Vagina (tissue), 2 donors: Measurements from ENCODE around the gene PLCB3. TPM values are rescaled to one million over a fixed set of nuclear protein-coding genes. Genes with fewer than 3 reads are reported as not detected.

Source experiments
- DNase-seq, 2 donors: peaks; one replicate each; pipeline ENCODE4 v3.0.0-alpha.2; 2017; ENCODE audit errors: extremely low spot score in 2 of 2
- H3K27ac ChIP-seq: fragments of 200-600 bp; sonication (generic); one replicate; pipeline ENCODE4 v1.5.1; 2019
- H3K27me3 ChIP-seq: fragments of 200-600 bp; sonication (generic); one replicate; pipeline ENCODE4 v1.5.1; 2019
- H3K36me3 ChIP-seq, 2 donors: fragments of 200-600 bp; sonication (generic); one replicate each; pipeline ENCODE4 v1.5.1; 2017 to 2019
- H3K4me1 ChIP-seq: fragments of 200-600 bp; sonication (generic); one replicate; pipeline ENCODE4 v1.5.1; 2019
- H3K4me3 ChIP-seq, 2 donors: fragments of 200-600 bp; sonication (generic); 1 replicate in 1 of 2; 2 replicates in 1 of 2; pipeline ENCODE4 v1.5.1; 2016 to 2019
- H3K9me3 ChIP-seq: fragments of 200-600 bp; sonication (generic); one replicate; pipeline ENCODE4 v1.5.1; 2019
- POLR2A ChIP-seq, 2 donors: fragments of 450-650 bp; IDR thresholded peaks; one replicate each; pipeline ENCODE4 v1.6.1; 2017; ENCODE audit warnings: antibody characterized with exemption in 2 of 2, mild to moderate bottlenecking in 2 of 2, moderate library complexity in 2 of 2
- POLR2AphosphoS5 ChIP-seq, 2 donors: sonication (generic); formaldehyde crosslinking; IDR thresholded peaks; one replicate each; pipeline ENCODE4 v1.9.0; 2017; ENCODE audit warnings: antibody characterized with exemption in 2 of 2, mild to moderate bottlenecking in 2 of 2, low read depth in 1 of 2; ENCODE audit not compliant: insufficient read depth in 1 of 2
- intact Hi-C: fragments of 100-400 bp; cut with DNase I; formaldehyde crosslinking; loops from one replicate; pipeline ENCODE4 v1.15.1; 2023
- total RNA-seq: library from RNA; depleted of rRNA; stranded (reverse); fragments of >200 nt; gene quantifications from one replicate; pipeline ENCODE4 v1.2.3, GENCODE V29; 2016
- TF ChIP-seq, protein P1 (sequence below), 3 experiments: fragments of 450-650 bp in 2 of 3; fragments of 200-600 bp in 1 of 3; sonication (generic) in 1 of 3; IDR thresholded peaks; one replicate each; pipeline ENCODE4 v1.5.1; 2017 to 2019; ENCODE audit warnings: antibody characterized with exemption in 3 of 3, mild to moderate bottlenecking in 2 of 3, moderate library complexity in 2 of 3

PLCB3 gene
- total RNA-seq, 1 donor from 2014 or later: 33.1 TPM

DNA sequence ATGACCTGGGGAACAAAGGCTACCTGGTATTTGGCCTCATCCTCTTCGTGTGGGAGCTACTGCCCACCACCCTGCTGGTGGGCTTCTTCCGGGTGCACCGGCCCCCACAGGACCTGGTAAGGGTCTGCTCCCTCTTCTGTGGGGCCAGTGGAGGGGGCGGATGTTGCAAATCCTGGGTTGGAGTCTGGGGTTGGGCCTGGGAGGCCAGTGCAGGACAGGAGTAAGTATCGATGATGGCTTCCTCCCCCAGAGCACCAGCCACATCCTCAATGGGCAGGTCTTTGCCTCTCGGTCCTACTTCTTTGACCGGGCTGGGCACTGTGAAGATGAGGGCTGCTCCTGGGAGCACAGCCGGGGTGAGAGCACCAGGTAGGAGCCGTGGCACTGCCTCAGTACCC, 37.0 kb downstream of the PLCB3 start:
- Histone ChIP-seq H3K27ac (no peak overlapping the region), H3K4me1 (peaks cover 43% of the 10 kb centered on the region), H3K4me3 (no peak overlapping the region), H3K9me3 (no peaks in the 10 kb centered on the region), H3K36me3 (no peaks in the 10 kb centered on the region), H3K27me3 (peaks cover 10% of the 10 kb centered on the region)
- intact Hi-C loops: no loop called here
- no peak for DNase-seq
- no peak for TF ChIP-seq POLR2A (IDR thresholded peaks at IDR 0.05)
- no peak for TF ChIP-seq POLR2AphosphoS5 (IDR thresholded peaks at IDR 0.05; ENCODE audit: insufficient read depth in 1 of 2, low read depth in 1 of 2)
- TF ChIP-seq, protein P1, sequence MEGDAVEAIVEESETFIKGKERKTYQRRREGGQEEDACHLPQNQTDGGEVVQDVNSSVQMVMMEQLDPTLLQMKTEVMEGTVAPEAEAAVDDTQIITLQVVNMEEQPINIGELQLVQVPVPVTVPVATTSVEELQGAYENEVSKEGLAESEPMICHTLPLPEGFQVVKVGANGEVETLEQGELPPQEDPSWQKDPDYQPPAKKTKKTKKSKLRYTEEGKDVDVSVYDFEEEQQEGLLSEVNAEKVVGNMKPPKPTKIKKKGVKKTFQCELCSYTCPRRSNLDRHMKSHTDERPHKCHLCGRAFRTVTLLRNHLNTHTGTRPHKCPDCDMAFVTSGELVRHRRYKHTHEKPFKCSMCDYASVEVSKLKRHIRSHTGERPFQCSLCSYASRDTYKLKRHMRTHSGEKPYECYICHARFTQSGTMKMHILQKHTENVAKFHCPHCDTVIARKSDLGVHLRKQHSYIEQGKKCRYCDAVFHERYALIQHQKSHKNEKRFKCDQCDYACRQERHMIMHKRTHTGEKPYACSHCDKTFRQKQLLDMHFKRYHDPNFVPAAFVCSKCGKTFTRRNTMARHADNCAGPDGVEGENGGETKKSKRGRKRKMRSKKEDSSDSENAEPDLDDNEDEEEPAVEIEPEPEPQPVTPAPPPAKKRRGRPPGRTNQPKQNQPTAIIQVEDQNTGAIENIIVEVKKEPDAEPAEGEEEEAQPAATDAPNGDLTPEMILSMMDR (IDR thresholded peaks at IDR 0.05): no peak

DNA sequence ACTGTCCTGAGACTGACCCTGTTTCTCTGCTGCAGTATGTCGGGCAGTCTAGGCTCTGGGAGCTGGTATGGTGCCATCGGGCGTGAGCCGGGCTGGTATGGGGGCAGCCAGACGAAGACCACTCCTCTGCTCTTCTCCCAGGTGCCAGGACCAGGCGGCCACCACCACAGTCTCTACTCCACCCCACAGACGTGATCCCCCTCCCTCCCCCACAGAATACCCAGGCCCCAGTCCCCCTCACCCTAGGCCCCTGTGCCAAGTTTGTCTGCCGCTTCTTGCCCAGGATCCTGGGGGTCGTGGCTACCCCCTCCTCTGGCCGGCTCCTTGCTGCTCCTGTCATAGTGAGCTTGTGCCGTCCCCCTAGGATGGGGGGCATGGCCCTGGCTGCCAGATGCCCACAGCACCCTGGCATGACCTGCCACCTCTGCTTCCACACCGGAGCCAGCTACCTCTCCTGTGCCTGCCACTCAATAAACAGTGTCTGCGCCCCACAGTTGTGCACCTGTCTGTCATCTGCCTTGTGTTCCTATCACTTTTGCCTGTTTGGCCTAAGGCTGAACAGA, 37.8 kb downstream of the PLCB3 start:
- Histone ChIP-seq H3K4me1 (peaks cover 36% of the 10 kb centered on the region), H3K4me3 (no peak overlapping the region), H3K27me3 (peaks cover 10% of the 10 kb centered on the region), H3K27ac (no peak overlapping the region), H3K36me3 (no peaks in the 10 kb centered on the region), H3K9me3 (no peaks in the 10 kb centered on the region)
- no peak for DNase-seq
- no peak for TF ChIP-seq POLR2AphosphoS5 (IDR thresholded peaks at IDR 0.05; ENCODE audit: insufficient read depth in 1 of 2, low read depth in 1 of 2)
- TF ChIP-seq, protein P1 (IDR thresholded peaks at IDR 0.05): no peak
- no peak for TF ChIP-seq POLR2A (IDR thresholded peaks at IDR 0.05)
- intact Hi-C loops: no loop called here

DNA sequence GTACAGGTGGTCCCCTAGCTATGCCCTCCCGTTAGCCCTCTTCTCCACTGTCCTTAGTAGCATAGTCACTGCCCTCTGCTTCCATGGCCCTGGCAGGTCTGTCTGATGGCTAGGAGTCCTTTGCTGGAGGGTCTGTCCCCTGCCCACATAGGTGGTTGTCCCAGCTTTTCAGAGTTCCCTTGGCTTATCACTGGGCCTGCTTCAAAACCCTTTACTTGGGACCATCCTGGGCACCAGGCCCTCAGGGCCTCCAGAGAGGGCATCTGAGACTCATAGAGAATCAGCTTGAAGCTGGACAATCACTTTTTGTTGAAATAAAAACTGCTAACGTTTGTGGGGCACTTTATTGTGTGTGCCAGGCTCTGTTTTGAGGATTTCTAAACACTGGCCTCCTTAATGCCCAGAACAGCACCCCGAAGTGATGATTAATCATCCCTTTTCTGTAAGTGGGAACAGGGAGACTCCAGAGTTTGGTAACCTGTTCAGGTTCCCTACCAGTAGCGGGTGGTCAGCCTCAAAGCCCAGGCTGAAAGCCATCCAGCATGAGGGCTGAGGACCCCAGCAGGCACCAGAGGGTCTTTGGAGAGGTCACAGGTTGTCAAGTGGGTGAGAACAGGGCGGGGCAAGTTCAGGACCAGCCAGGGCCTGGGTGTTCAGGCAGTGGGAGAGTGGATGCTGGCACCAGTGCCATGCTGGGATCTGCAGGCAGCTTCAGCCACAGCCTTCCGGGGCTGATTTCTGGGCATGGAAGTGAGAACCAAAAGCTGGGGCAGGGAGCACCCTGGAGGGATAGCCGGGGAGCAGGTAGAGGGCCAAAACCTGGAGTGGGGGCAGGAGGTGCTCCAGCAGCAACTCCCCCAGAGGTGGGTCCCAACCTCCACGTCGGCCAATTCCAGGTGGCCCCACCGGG, 39.3 kb downstream of the PLCB3 start:
- intact Hi-C loops: no loop called here

DNA sequence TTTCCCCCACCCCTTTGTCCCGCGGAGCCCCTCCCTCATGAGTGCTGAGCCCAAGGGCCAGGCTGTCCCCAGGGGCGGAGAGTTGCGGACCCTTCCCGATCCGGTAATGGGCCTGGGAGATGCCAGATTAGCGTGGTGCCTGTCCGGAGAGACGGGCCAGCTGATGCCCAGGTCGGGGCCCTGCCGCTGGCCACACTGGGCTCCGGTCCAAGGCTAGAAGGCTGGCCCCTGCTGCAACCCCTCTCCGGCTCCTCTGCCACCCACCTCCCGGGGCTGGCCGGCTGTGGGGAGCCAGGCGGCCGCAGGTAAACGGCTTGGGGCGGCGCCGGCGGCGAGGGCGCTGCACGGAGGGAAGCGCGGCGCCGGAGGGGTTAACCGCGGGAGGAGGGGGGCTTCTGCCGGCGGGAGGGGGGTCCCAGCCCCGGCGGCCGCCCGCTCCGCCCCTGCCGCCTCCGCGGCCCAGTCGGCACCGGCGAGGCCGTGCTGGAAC, 40.0 kb downstream of the PLCB3 start, which contains the start of gene KCNK4:
Gene KCNK4 (plus strand): TSS at position 41 of the 490 bp plus-strand sequence. CDS start 1,717 bp downstream, outside the sequence.
- no peaks in the 10 kb centered on the region for H3K9me3 ChIP-seq
- H3K4me1 ChIP-seq: peaks cover 26% of the 10 kb centered on the region
- H3K27ac ChIP-seq: no peak within 1 kb of the TSS
- intact Hi-C loops: no loop called here
- H3K27me3 ChIP-seq: peaks cover 10% of the 10 kb centered on the region
- TF ChIP-seq, protein P1 (IDR thresholded peaks at IDR 0.05): no peak
- TF ChIP-seq POLR2A (IDR thresholded peaks at IDR 0.05) (no peak), POLR2AphosphoS5 (IDR thresholded peaks at IDR 0.05; ENCODE audit: insufficient read depth in 1 of 2, low read depth in 1 of 2) (no peak)
- DNase-seq: no peak
- H3K36me3 ChIP-seq: no peaks in the 10 kb centered on the region
- H3K4me3 ChIP-seq: peak within 1 kb of the TSS; percentile 31 to 39

More for the DNA sequence above, 39.3 kb downstream of the PLCB3 start:
- DNase-seq: no peak
- no peak overlapping the region for H3K27ac ChIP-seq
- TF ChIP-seq POLR2AphosphoS5 (IDR thresholded peaks at IDR 0.05; ENCODE audit: insufficient read depth in 1 of 2, low read depth in 1 of 2) (no peak), POLR2A (IDR thresholded peaks at IDR 0.05) (no peak)
- TF ChIP-seq, protein P1 (IDR thresholded peaks at IDR 0.05): no peak
- no peaks in the 10 kb centered on the region for H3K36me3 ChIP-seq
- no peak overlapping the region for H3K4me3 ChIP-seq
- H3K9me3 ChIP-seq: no peaks in the 10 kb centered on the region
- H3K4me1 ChIP-seq: peaks cover 32% of the 10 kb centered on the region
- peaks cover 10% of the 10 kb centered on the region for H3K27me3 ChIP-seq
